Liver (tissue), 3 donors: ENCODE data around the gene SNUPN.

ENCODE experiments used
- FOXA1 ChIP-seq: IDR thresholded peaks from 2 replicates; pipeline ENCODE4 v1.6.1; 2016; ENCODE audit warnings: antibody characterized with exemption
- HNF4G ChIP-seq: IDR thresholded peaks from 2 replicates; pipeline ENCODE4 v1.6.1; 2016; ENCODE audit warnings: antibody characterized with exemption
- JUND ChIP-seq, 2 donors: IDR thresholded peaks; 2 replicates each; pipeline ENCODE4 v1.6.1; 2016; ENCODE audit warnings: antibody characterized with exemption in 2 of 2
- RAD21 ChIP-seq, 2 donors: IDR thresholded peaks; 2 replicates each; pipeline ENCODE4 v1.6.1; 2016; ENCODE audit warnings: antibody characterized with exemption in 2 of 2, mild to moderate bottlenecking in 2 of 2
- SP1 ChIP-seq: IDR thresholded peaks from 2 replicates; pipeline ENCODE4 v1.6.1; 2018; ENCODE audit warnings: antibody characterized with exemption, mild to moderate bottlenecking
- TAF1 ChIP-seq: conservative IDR thresholded peaks from 2 replicates; pipeline ENCODE4 v1.6.1; 2016; ENCODE audit warnings: antibody characterized with exemption, mild to moderate bottlenecking
- TF ChIP-seq, protein P1 (sequence below): fragments of 150-350 bp; IDR thresholded peaks from 2 replicates; pipeline ENCODE4 v1.5.1; 2017; ENCODE audit warnings: improper control_type of control experiment, low read depth, low read length; ENCODE audit not compliant: missing input control
- TF ChIP-seq, protein P2 (sequence below): IDR thresholded peaks from 2 replicates; pipeline ENCODE4 v1.6.1; 2016; ENCODE audit warnings: antibody characterized with exemption, mild to moderate bottlenecking
- TF ChIP-seq, protein P3 (sequence below): IDR thresholded peaks from 2 replicates; pipeline ENCODE4 v1.6.1; 2016; ENCODE audit warnings: antibody characterized with exemption
- donor health status: healthy.
- donor health status: healthy.

DNA sequence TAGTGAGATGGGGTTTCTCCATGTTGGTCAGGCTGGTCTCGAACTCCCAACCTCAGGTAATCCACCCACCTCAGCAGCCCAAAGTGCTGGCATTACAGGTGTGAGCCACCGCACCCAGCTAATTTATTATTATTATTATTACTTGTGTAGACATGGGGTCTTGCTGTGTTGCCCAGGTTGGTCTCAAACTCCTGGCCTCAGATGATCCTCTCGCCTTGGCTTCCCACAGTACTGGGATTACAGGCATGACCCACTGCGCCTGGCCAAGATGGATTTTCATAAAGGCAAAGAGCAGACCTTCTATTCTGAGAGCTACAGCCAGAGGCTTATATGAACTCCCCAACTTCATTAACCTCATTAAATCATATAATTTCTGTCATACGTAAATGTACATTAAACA lies 63.6 kb downstream of the SNUPN start:
- TF ChIP-seq, protein P1, sequence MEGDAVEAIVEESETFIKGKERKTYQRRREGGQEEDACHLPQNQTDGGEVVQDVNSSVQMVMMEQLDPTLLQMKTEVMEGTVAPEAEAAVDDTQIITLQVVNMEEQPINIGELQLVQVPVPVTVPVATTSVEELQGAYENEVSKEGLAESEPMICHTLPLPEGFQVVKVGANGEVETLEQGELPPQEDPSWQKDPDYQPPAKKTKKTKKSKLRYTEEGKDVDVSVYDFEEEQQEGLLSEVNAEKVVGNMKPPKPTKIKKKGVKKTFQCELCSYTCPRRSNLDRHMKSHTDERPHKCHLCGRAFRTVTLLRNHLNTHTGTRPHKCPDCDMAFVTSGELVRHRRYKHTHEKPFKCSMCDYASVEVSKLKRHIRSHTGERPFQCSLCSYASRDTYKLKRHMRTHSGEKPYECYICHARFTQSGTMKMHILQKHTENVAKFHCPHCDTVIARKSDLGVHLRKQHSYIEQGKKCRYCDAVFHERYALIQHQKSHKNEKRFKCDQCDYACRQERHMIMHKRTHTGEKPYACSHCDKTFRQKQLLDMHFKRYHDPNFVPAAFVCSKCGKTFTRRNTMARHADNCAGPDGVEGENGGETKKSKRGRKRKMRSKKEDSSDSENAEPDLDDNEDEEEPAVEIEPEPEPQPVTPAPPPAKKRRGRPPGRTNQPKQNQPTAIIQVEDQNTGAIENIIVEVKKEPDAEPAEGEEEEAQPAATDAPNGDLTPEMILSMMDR, result no peak
- TF ChIP-seq FOXA1 (no peak), RAD21 (IDR thresholded peaks at IDR 0.05) (no peak), SP1 (no peak), TAF1 (no peak), JUND (IDR thresholded peaks at IDR 0.05) (no peak), HNF4G (no peak)
- TF ChIP-seq, protein P2, sequence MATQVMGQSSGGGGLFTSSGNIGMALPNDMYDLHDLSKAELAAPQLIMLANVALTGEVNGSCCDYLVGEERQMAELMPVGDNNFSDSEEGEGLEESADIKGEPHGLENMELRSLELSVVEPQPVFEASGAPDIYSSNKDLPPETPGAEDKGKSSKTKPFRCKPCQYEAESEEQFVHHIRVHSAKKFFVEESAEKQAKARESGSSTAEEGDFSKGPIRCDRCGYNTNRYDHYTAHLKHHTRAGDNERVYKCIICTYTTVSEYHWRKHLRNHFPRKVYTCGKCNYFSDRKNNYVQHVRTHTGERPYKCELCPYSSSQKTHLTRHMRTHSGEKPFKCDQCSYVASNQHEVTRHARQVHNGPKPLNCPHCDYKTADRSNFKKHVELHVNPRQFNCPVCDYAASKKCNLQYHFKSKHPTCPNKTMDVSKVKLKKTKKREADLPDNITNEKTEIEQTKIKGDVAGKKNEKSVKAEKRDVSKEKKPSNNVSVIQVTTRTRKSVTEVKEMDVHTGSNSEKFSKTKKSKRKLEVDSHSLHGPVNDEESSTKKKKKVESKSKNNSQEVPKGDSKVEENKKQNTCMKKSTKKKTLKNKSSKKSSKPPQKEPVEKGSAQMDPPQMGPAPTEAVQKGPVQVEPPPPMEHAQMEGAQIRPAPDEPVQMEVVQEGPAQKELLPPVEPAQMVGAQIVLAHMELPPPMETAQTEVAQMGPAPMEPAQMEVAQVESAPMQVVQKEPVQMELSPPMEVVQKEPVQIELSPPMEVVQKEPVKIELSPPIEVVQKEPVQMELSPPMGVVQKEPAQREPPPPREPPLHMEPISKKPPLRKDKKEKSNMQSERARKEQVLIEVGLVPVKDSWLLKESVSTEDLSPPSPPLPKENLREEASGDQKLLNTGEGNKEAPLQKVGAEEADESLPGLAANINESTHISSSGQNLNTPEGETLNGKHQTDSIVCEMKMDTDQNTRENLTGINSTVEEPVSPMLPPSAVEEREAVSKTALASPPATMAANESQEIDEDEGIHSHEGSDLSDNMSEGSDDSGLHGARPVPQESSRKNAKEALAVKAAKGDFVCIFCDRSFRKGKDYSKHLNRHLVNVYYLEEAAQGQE, result no peak
- TF ChIP-seq, protein P3, sequence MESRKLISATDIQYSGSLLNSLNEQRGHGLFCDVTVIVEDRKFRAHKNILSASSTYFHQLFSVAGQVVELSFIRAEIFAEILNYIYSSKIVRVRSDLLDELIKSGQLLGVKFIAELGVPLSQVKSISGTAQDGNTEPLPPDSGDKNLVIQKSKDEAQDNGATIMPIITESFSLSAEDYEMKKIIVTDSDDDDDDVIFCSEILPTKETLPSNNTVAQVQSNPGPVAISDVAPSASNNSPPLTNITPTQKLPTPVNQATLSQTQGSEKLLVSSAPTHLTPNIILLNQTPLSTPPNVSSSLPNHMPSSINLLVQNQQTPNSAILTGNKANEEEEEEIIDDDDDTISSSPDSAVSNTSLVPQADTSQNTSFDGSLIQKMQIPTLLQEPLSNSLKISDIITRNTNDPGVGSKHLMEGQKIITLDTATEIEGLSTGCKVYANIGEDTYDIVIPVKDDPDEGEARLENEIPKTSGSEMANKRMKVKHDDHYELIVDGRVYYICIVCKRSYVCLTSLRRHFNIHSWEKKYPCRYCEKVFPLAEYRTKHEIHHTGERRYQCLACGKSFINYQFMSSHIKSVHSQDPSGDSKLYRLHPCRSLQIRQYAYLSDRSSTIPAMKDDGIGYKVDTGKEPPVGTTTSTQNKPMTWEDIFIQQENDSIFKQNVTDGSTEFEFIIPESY, result no peak
